ENCODE measurements around the gene KIF17.

KIF17 gene

GRCh38 chr1:20753589-20753988 is 35.8 kb upstream of the KIF17 start:
- Histone ChIP-seq H2AK5ac (ENCODE audit: low read depth, low read length) (no peak overlapping the region), H3K27me3 (ENCODE audit: control insufficient read depth in 3 of 3, insufficient read depth in 3 of 3, low read depth in 1 of 3, low read length in 3 of 3) (no peaks in the 10 kb centered on the region), H3K4me1 (ENCODE audit: control insufficient read depth in 2 of 2, insufficient read depth in 1 of 2, low read depth in 1 of 2, low read length in 2 of 2) (peaks cover 0 to 6% of the 10 kb centered on the region in 2 donors), H3K14ac (ENCODE audit: low read length) (no peak overlapping the region), H3K4ac (ENCODE audit: low read length) (no peak overlapping the region), H3K4me2 (ENCODE audit: insufficient read depth, low read length, poor library complexity, severe bottlenecking) (no peak overlapping the region), H2BK15ac (ENCODE audit: low read length) (no peak overlapping the region), H3K79me1 (ENCODE audit: low read depth, low read length) (no peaks in the 10 kb centered on the region), H3K36me3 (replicated peaks in 1 of 2; ENCODE audit: control insufficient read depth in 2 of 2, insufficient read depth in 2 of 2, low read length in 2 of 2) (peaks cover 20 to 91% of the 10 kb centered on the region in 2 donors), H3K27ac (replicated peaks; ENCODE audit: low read length) (no peak overlapping the region), H4K8ac (ENCODE audit: low read depth, low read length) (no peak overlapping the region), H2BK120ac (ENCODE audit: low read depth, low read length) (no peak overlapping the region), H3K4me3 (ENCODE audit: low read length in 2 of 2) (no peak overlapping the region), H3K9ac (ENCODE audit: low read depth, low read length, poor library complexity) (no peak overlapping the region), H2BK5ac (ENCODE audit: low read length) (no peak overlapping the region), H3K9me3 (replicated peaks in 1 of 2; ENCODE audit: control insufficient read depth in 2 of 2, insufficient read depth in 1 of 2, low read depth in 1 of 2, low read length in 2 of 2) (no peaks in the 10 kb centered on the region), H2BK12ac (ENCODE audit: low read length) (no peak overlapping the region), H4K91ac (ENCODE audit: low read depth, low read length, poor library complexity) (no peak overlapping the region), H3K23ac (ENCODE audit: low read depth, low read length, poor library complexity) (no peak overlapping the region), H3K18ac (ENCODE audit: low read length) (no peak overlapping the region), H2AFZ (ENCODE audit: low read length) (no peak overlapping the region)
- DNase-seq (ENCODE audit: low spot score): no peak
- no CpG with 5 or more reads among the region's 3 CpGs for WGBS, 2 donors (ENCODE audit: extremely low coverage in 2 of 2, insufficient read length in 2 of 2, insufficient replicate concordance in 1 of 2)

DNA sequence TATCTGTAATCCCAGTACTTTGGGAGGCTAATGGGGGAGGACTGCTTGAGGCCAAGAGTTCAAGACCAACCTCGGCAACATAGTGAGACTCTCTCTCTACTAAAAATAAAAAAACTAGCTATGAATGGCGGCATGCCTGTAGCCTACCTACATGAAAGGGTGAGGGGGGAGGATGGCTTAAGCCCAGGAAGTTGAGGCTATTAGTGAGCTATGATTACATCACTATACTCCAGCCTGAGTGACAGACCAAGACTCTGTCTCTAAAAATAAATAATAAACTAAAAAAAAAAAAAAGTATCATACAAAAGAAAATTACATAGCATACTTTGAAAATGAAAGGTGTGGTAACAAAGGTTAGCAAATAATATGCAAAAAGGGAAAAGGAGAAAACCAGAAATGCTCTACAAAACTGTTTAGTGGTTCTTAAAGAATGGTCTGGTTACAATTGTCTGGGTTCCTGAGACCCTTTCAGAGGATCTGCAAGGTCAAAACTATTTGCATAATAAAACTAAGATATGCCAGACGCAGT is 33.7 kb upstream of the KIF17 start:
- H3K4ac ChIP-seq (ENCODE audit: low read length): no peak overlapping the region
- H3K27ac ChIP-seq (replicated peaks; ENCODE audit: low read length): no peak overlapping the region
- no peak for DNase-seq (ENCODE audit: low spot score)
- H2BK120ac ChIP-seq (ENCODE audit: low read depth, low read length): no peak overlapping the region
- no peak overlapping the region for H3K4me2 ChIP-seq (ENCODE audit: insufficient read depth, low read length, poor library complexity, severe bottlenecking)
- H2AFZ ChIP-seq (ENCODE audit: low read length): no peak overlapping the region
- peaks cover 0 to 6% of the 10 kb centered on the region in 2 donors for H3K4me1 ChIP-seq (ENCODE audit: control insufficient read depth in 2 of 2, insufficient read depth in 1 of 2, low read depth in 1 of 2, low read length in 2 of 2)
- H3K23ac ChIP-seq (ENCODE audit: low read depth, low read length, poor library complexity): no peak overlapping the region
- H3K4me3 ChIP-seq (ENCODE audit: low read length in 2 of 2): no peak overlapping the region
- H2BK15ac ChIP-seq (ENCODE audit: low read length): no peak overlapping the region
- no peak overlapping the region for H3K9ac ChIP-seq (ENCODE audit: low read depth, low read length, poor library complexity)
- H2BK5ac ChIP-seq (ENCODE audit: low read length): no peak overlapping the region
- peaks cover 4% of the 10 kb centered on the region for H3K79me1 ChIP-seq (ENCODE audit: low read depth, low read length)
- peaks cover 21 to 92% of the 10 kb centered on the region in 2 donors for H3K36me3 ChIP-seq (replicated peaks in 1 of 2; ENCODE audit: control insufficient read depth in 2 of 2, insufficient read depth in 2 of 2, low read length in 2 of 2)
- H2BK12ac ChIP-seq (ENCODE audit: low read length): no peak overlapping the region
- no peak overlapping the region for H4K8ac ChIP-seq (ENCODE audit: low read depth, low read length)
- H3K14ac ChIP-seq (ENCODE audit: low read length): no peak overlapping the region
- H3K9me3 ChIP-seq (replicated peaks in 1 of 2; ENCODE audit: control insufficient read depth in 2 of 2, insufficient read depth in 1 of 2, low read depth in 1 of 2, low read length in 2 of 2): no peaks in the 10 kb centered on the region
- H4K91ac ChIP-seq (ENCODE audit: low read depth, low read length, poor library complexity): no peak overlapping the region
- H3K18ac ChIP-seq (ENCODE audit: low read length): no peak overlapping the region
- no peak overlapping the region for H2AK5ac ChIP-seq (ENCODE audit: low read depth, low read length)
- WGBS, 2 donors (ENCODE audit: extremely low coverage in 2 of 2, insufficient read length in 2 of 2, insufficient replicate concordance in 1 of 2): no CpG with 5 or more reads among the region's 3 CpGs
- H3K27me3 ChIP-seq (ENCODE audit: control insufficient read depth in 3 of 3, insufficient read depth in 3 of 3, low read depth in 1 of 3, low read length in 3 of 3): no peaks in the 10 kb centered on the region

DNA sequence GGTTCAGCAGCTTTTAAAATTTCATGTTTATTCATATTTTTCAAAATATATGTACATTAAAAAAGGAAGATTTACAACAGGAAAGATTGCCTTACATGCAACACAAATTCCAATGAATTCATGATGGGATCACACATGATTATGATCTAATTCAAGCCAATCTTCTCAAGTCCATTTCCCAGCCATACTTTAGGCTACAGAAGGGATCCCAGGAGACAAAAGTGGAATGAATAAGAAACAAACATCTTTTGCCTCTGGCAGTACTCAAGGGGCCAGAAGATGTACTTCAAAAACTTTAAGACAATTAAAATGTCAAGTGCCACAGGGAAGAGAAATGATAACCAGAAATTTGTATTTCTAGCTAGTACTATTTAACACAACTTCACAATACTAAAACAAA is 24.9 kb upstream of the KIF17 start:
- Histone ChIP-seq H4K91ac (ENCODE audit: low read depth, low read length, poor library complexity) (no peak overlapping the region), H3K27ac (replicated peaks; ENCODE audit: low read length) (no peak overlapping the region), H2AFZ (ENCODE audit: low read length) (no peak overlapping the region), H3K4me2 (ENCODE audit: insufficient read depth, low read length, poor library complexity, severe bottlenecking) (no peak overlapping the region), H3K79me1 (ENCODE audit: low read depth, low read length) (peaks cover 2% of the 10 kb centered on the region), H3K27me3 (ENCODE audit: control insufficient read depth in 3 of 3, insufficient read depth in 3 of 3, low read depth in 1 of 3, low read length in 3 of 3) (no peaks in the 10 kb centered on the region), H3K9me3 (replicated peaks in 1 of 2; ENCODE audit: control insufficient read depth in 2 of 2, insufficient read depth in 1 of 2, low read depth in 1 of 2, low read length in 2 of 2) (no peaks in the 10 kb centered on the region), H2AK5ac (ENCODE audit: low read depth, low read length) (no peak overlapping the region), H3K14ac (ENCODE audit: low read length) (no peak overlapping the region), H3K18ac (ENCODE audit: low read length) (no peak overlapping the region), H2BK120ac (ENCODE audit: low read depth, low read length) (no peak overlapping the region), H3K9ac (ENCODE audit: low read depth, low read length, poor library complexity) (no peak overlapping the region), H2BK15ac (ENCODE audit: low read length) (no peak overlapping the region), H2BK12ac (ENCODE audit: low read length) (no peak overlapping the region), H3K4me3 (ENCODE audit: low read length in 2 of 2) (no peak overlapping the region), H3K23ac (ENCODE audit: low read depth, low read length, poor library complexity) (no peak overlapping the region), H3K4me1 (ENCODE audit: control insufficient read depth in 2 of 2, insufficient read depth in 1 of 2, low read depth in 1 of 2, low read length in 2 of 2) (no peaks in the 10 kb centered on the region), H4K8ac (ENCODE audit: low read depth, low read length) (no peak overlapping the region), H3K4ac (ENCODE audit: low read length) (no peak overlapping the region), H3K36me3 (replicated peaks in 1 of 2; ENCODE audit: control insufficient read depth in 2 of 2, insufficient read depth in 2 of 2, low read length in 2 of 2) (peaks cover 38 to 99% of the 10 kb centered on the region in 2 donors), H2BK5ac (ENCODE audit: low read length) (no peak overlapping the region)
- no peak for DNase-seq (ENCODE audit: low spot score)

DNA sequence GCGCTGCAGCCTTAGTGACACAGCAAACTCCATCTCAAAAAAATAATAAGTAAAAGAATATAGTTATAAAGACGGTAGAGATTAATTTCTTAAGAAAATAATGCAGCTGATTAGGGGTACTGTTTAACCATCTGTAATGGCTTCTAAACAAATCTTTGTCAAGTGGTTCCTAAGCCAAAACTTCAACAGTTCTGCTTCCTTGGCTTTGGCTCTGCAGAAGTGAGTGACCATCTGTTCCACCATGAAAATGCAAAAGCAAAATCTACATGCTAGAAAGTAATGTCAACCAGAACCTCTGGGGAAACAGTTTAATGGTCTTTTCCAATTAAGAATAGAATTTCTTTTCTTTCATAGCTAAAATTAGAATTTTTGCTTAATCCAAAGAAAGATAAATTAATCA is 23.0 kb upstream of the KIF17 start:
- H3K27me3 ChIP-seq (ENCODE audit: control insufficient read depth in 3 of 3, insufficient read depth in 3 of 3, low read depth in 1 of 3, low read length in 3 of 3): no peaks in the 10 kb centered on the region
- H3K18ac ChIP-seq (ENCODE audit: low read length): no peak overlapping the region
- no peak overlapping the region for H2AFZ ChIP-seq (ENCODE audit: low read length)
- no peak overlapping the region for H2BK120ac ChIP-seq (ENCODE audit: low read depth, low read length)
- no peak overlapping the region for H3K4me2 ChIP-seq (ENCODE audit: insufficient read depth, low read length, poor library complexity, severe bottlenecking)
- WGBS, 2 donors (ENCODE audit: extremely low coverage in 2 of 2, insufficient read length in 2 of 2, insufficient replicate concordance in 1 of 2): 100% methylated on average over 1 of the region's 2 CpGs; no CpG with 5 or more reads in 1 of the 2 donors
- no peaks in the 10 kb centered on the region for H3K79me1 ChIP-seq (ENCODE audit: low read depth, low read length)
- H3K36me3 ChIP-seq (replicated peaks in 1 of 2; ENCODE audit: control insufficient read depth in 2 of 2, insufficient read depth in 2 of 2, low read length in 2 of 2): peaks cover 29 to 85% of the 10 kb centered on the region in 2 donors
- H3K14ac ChIP-seq (ENCODE audit: low read length): no peak overlapping the region
- H3K4ac ChIP-seq (ENCODE audit: low read length): no peak overlapping the region
- DNase-seq (ENCODE audit: low spot score): no peak
- H2BK15ac ChIP-seq (ENCODE audit: low read length): no peak overlapping the region
- no peak overlapping the region for H3K9ac ChIP-seq (ENCODE audit: low read depth, low read length, poor library complexity)
- H3K23ac ChIP-seq (ENCODE audit: low read depth, low read length, poor library complexity): no peak overlapping the region
- no peak overlapping the region for H3K4me3 ChIP-seq (ENCODE audit: low read length in 2 of 2)
- no peak overlapping the region for H3K27ac ChIP-seq (replicated peaks; ENCODE audit: low read length)
- no peak overlapping the region for H2BK5ac ChIP-seq (ENCODE audit: low read length)
- H2AK5ac ChIP-seq (ENCODE audit: low read depth, low read length): no peak overlapping the region
- no peaks in the 10 kb centered on the region for H3K9me3 ChIP-seq (replicated peaks in 1 of 2; ENCODE audit: control insufficient read depth in 2 of 2, insufficient read depth in 1 of 2, low read depth in 1 of 2, low read length in 2 of 2)
- no peak overlapping the region for H4K8ac ChIP-seq (ENCODE audit: low read depth, low read length)
- H4K91ac ChIP-seq (ENCODE audit: low read depth, low read length, poor library complexity): no peak overlapping the region
- no peak overlapping the region for H2BK12ac ChIP-seq (ENCODE audit: low read length)
- no peaks in the 10 kb centered on the region for H3K4me1 ChIP-seq (ENCODE audit: control insufficient read depth in 2 of 2, insufficient read depth in 1 of 2, low read depth in 1 of 2, low read length in 2 of 2)
